ENCODE results near the gene P3H2. TPM values are rescaled to one million over a fixed set of nuclear protein-coding genes. Genes with fewer than 3 reads are reported as not detected.

P3H2 gene
- total and polyA plus RNA-seq, 2 of the 4 experiments (the other 2 are of a cell fraction), result 54.7 to 64.3 TPM

- peak; percentile 38 for TF ChIP-seq BHLHE40 (IDR thresholded peaks at IDR 0.05; ENCODE audit: low read depth, low read length)
- TF ChIP-seq MXI1 (IDR thresholded peaks at IDR 0.05; ENCODE audit: borderline replicate concordance, low read depth, low read length), result 0 out of 2 replicates have a peak, but pooled peaks have one; percentile 45
- no peak; the same call in 1 of the 2 replicates for TF ChIP-seq POLR2A (IDR thresholded peaks at IDR 0.05; ENCODE audit: low read depth, low read length)
- TF ChIP-seq CHD1 (IDR thresholded peaks at IDR 0.05; ENCODE audit: low read depth, low read length), result no peak
Measured at GRCh38 chr3:190076601-190077394, 43.9 kb downstream of the P3H2 start (continued).

- H4K5ac ChIP-seq (ENCODE audit: low read depth, low read length), result peak overlapping the region; percentile 86
- peak overlapping the region; percentile 33 to 92 for H4K8ac ChIP-seq (ENCODE audit: low read depth in 2 of 2, low read length in 2 of 2)
- ChIA-PET CTCF (no interaction called here), POLR2A (ENCODE audit: unreplicated experiment) (no interaction called here)
- intact Hi-C loops (cut with micrococcal nuclease) (loop anchor here (2.0 kb wide), 1 partner anchor 45 kb away; the partner anchor contains the start of gene P3H2), in situ Hi-C loops (cut with MboI; ENCODE audit: low sequenced_read_pairs) (no loop called here), dilution Hi-C loops (cut with HindIII; ENCODE audit: low sequenced_read_pairs, unreplicated experiment) (no loop called here)
- no TSS peak for BruUV-seq (replicated peaks)
- H2AK5ac ChIP-seq (ENCODE audit: low read depth, low read length), result peak overlapping the region; percentile 69; the same call in 1 of the 2 replicates
- no peak; the same call in 1 of the 2 replicates for ATAC-seq (ENCODE audit: low read depth)
- H2BK120ac ChIP-seq (ENCODE audit: low read depth, low read length), result peak overlapping the region; percentile 95
- no peaks in the 10 kb centered on the region; the same call in 1 of the 2 replicates for H3K36me3 ChIP-seq (ENCODE audit: control insufficient read depth, insufficient read depth, low read length)
- H3K27me3 ChIP-seq (ENCODE audit: control insufficient read depth, insufficient read depth, low read length), result no peaks in the 10 kb centered on the region
- H3K23ac ChIP-seq (ENCODE audit: low read depth, low read length), result peak overlapping the region; percentile 89
- H4K20me1 ChIP-seq (ENCODE audit: insufficient read depth, low read length), result no peaks in the 10 kb centered on the region
- H3K79me1 ChIP-seq (ENCODE audit: low read depth in 1 of 2, low read length in 2 of 2), result peaks cover 24 to 50% of the 10 kb centered on the region in 2 experiments; a peak in 3 of 4 replicates
- H3K18ac ChIP-seq (ENCODE audit: low read depth, low read length), result peak overlapping the region; percentile 94
- peak overlapping the region; percentile 95 for H2BK5ac ChIP-seq (ENCODE audit: low read depth, low read length, poor library complexity, severe bottlenecking)
- H3K4ac ChIP-seq (ENCODE audit: low read depth, low read length), result peak overlapping the region; percentile 91
- H2AFZ ChIP-seq (replicated peaks; ENCODE audit: low read length, poor library complexity), result no peak overlapping the region
- H3K56ac ChIP-seq (ENCODE audit: extremely low read depth, insufficient read depth, low read length), result peak overlapping the region; percentile 90
- peak overlapping the region; percentile 29; the same call in 1 of the 2 replicates for H3K9ac ChIP-seq (ENCODE audit: low read depth, low read length)
- peak overlapping the region; percentile 60 for H3K14ac ChIP-seq (replicated peaks; ENCODE audit: low read depth, low read length)
- no peaks in the 10 kb centered on the region for H3K9me3 ChIP-seq (ENCODE audit: control insufficient read depth, insufficient read depth, low read length)
- H2BK20ac ChIP-seq (ENCODE audit: low read depth, low read length), result peak overlapping the region; percentile 86
- H2AK9ac ChIP-seq (replicated peaks; ENCODE audit: low read depth, low read length, poor library complexity), result no peak overlapping the region
- H3K27ac ChIP-seq (ENCODE audit: insufficient read depth, low read length), result peak overlapping the region; percentile 75
- peak overlapping the region; percentile 95 for H4K91ac ChIP-seq (ENCODE audit: insufficient read depth, low read depth, low read length)
- DNase-seq, result peak; percentile 21
- no peak for TF ChIP-seq USF2 (IDR thresholded peaks at IDR 0.05; ENCODE audit: low read depth, low read length)
- TF ChIP-seq, protein P1, sequence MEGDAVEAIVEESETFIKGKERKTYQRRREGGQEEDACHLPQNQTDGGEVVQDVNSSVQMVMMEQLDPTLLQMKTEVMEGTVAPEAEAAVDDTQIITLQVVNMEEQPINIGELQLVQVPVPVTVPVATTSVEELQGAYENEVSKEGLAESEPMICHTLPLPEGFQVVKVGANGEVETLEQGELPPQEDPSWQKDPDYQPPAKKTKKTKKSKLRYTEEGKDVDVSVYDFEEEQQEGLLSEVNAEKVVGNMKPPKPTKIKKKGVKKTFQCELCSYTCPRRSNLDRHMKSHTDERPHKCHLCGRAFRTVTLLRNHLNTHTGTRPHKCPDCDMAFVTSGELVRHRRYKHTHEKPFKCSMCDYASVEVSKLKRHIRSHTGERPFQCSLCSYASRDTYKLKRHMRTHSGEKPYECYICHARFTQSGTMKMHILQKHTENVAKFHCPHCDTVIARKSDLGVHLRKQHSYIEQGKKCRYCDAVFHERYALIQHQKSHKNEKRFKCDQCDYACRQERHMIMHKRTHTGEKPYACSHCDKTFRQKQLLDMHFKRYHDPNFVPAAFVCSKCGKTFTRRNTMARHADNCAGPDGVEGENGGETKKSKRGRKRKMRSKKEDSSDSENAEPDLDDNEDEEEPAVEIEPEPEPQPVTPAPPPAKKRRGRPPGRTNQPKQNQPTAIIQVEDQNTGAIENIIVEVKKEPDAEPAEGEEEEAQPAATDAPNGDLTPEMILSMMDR (conservative IDR thresholded peaks at IDR 0.05; ENCODE audit: low read depth, low read length), result no peak
- no peak for TF ChIP-seq ELK1 (IDR thresholded peaks at IDR 0.05; ENCODE audit: borderline replicate concordance, low read depth, low read length)
- no peak for TF ChIP-seq MXI1 (IDR thresholded peaks at IDR 0.05; ENCODE audit: borderline replicate concordance, low read depth, low read length)
- TF ChIP-seq CHD1 (IDR thresholded peaks at IDR 0.05; ENCODE audit: low read depth, low read length), result no peak
- no peak for TF ChIP-seq NFE2L2 (IDR thresholded peaks at IDR 0.05; ENCODE audit: low read depth, low read length)
- no peak for TF ChIP-seq MAFK (IDR thresholded peaks at IDR 0.05; ENCODE audit: low read depth, low read length)
- no peak for TF ChIP-seq RCOR1 (IDR thresholded peaks at IDR 0.05; ENCODE audit: insufficient replicate concordance, low read length)
- peak overlapping the region; percentile 75 for H2BK15ac ChIP-seq (ENCODE audit: low read depth, low read length)
- H3K4me2 ChIP-seq (ENCODE audit: low read depth, low read length), result peak overlapping the region; percentile 65; the same call in 1 of the 2 replicates
- H3K4me3 ChIP-seq (ENCODE audit: insufficient read depth, low read depth, low read length), result no peak overlapping the region
- H3K9me1 ChIP-seq (ENCODE audit: insufficient read depth, low read length), result peaks cover 10% of the 10 kb centered on the region
- peaks cover 14% of the 10 kb centered on the region for H3K4me1 ChIP-seq (ENCODE audit: control insufficient read depth, insufficient read depth, low read length)
Measured at GRCh38 chr3:190076136-190076535, 44.6 kb downstream of the P3H2 start.

Data from IMR-90 (cell line).